CD4-positive, alpha-beta T cell treated with Interferon gamma for 1 hour (primary cell): ENCODE results near the gene ZIC4.

Experiments
- DNase-seq: peaks from one replicate; pipeline ENCODE4 v3.0.0-alpha.2; 2020

ZIC4 gene

DNA sequence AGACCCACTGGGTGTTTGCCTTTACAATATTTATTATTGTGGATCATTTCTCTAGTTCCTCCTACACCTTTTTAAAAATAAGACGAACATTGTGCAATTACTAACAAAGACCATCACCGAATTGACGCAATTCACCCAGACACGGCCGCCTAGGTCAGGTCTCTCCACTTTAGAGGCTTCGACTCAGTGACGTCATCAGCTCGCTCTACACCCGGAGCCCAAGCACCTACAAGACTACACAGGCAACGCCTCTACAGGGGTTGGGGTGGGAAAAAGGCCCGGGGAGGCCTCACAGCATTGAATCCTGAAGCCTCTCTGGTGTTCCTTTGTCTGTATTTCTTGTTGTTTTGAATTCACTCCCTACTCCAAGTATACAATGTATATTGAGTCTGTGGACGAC, 16.6 kb downstream of the ZIC4 start:
- DNase-seq: no peak

DNA sequence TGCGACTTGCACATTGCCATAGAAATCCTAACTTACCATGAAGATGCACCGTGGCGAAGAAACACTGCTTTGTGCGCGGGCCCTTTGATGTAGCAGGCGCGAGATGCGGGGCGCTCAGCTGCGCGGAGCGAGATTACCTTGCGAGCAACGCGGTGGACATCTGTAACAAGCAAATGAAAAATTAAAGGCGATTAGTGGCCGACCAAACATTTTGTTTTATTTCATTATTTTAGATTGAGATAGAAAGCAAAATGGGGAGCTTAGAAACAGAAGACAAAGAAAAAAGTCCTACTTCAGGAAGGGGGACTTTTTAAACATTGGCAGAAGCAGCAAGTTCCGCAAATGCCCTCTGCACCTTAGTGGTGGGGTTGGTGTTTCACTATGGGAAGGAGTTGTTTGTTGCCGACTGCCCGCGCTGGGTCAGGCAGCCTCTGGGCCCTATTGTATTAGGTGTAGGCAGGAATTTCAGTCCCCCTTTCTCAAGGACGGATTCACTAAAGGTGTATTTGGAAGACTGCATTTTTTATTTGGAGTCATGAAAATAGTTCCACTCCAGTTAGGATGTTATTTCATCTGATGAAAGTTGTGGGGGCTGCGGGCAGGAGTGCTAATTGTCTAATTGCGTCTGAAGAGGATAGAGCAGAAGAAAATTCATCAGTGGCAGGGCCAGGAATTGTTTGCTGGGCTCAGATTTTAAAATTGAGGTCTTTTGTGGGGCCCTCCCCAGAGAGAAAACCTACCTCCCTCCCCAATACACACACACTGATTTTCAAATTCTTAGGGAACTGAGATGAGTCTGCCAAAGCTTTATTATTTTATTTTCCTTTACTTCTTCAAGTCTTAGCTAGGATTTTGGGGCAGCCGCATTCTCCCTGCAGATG, 17.4 kb downstream of the ZIC4 start:
- no peak for DNase-seq

DNA sequence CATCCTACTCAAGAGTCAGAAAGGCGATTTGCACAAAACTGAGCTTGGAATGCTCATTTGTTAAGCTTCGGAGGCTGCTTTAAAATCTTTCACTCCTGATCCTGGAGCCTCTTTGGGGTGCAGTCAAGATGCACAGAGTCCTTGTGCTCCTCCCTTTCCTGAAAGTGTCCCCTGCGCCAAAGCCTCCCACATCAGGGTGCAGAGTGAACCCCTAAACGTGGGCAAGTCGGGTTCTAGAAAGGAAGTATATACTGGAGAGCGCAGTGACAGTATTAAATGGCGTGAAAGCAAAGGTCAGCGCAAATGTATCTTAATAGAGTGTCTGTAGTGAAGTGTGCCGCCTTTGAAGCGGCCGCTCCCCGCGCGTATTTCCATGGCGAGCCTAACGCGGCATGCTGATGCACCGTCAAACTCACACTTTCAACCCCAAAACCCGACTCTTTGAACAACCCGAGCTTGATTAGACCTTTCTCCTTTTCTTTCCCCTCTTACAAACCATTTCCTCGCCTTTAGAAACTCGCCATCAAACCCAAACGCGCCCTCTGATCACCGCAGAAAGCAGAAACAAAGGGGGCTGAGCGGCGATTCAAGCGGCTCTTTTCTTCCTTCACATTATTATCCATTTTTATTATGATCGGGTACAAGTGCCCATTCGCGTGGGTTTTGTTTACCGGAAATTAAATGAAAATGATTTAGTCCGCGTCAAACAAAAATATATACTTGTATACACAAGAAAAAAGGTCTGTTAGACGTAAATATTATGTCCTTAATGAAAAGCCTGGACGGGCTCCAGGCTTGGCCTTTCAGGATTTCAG, 18.3 kb downstream of the ZIC4 start:
- DNase-seq: no peak

DNA sequence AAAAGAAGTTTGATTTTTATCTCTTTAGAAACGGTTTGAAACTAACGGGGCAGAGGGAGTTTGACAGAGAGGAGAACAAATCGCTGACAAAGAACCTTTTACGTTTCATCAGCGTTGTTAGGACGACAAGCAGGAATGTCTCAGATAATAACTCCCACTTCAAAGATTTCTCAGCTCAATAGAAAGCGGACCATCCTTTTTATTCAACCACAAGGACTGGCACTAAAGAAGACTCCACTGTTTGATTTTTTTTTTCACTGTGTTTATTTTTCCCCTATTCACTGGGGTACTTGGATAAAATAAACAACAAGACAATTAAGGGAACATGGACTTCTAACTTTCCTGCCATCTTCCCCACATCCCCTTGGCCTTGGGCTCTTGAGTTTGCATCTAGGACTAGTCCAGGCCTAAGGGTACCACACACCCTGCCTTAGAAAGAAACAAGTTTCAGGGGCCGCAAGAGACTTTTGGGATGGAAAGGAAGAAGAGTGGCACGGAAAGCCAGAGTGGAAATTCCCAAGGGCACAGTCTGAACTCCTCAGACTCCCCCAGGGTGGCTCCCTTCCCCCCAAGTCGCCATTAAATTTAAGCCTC, 19.0 kb downstream of the ZIC4 start:
- DNase-seq: no peak

DNA sequence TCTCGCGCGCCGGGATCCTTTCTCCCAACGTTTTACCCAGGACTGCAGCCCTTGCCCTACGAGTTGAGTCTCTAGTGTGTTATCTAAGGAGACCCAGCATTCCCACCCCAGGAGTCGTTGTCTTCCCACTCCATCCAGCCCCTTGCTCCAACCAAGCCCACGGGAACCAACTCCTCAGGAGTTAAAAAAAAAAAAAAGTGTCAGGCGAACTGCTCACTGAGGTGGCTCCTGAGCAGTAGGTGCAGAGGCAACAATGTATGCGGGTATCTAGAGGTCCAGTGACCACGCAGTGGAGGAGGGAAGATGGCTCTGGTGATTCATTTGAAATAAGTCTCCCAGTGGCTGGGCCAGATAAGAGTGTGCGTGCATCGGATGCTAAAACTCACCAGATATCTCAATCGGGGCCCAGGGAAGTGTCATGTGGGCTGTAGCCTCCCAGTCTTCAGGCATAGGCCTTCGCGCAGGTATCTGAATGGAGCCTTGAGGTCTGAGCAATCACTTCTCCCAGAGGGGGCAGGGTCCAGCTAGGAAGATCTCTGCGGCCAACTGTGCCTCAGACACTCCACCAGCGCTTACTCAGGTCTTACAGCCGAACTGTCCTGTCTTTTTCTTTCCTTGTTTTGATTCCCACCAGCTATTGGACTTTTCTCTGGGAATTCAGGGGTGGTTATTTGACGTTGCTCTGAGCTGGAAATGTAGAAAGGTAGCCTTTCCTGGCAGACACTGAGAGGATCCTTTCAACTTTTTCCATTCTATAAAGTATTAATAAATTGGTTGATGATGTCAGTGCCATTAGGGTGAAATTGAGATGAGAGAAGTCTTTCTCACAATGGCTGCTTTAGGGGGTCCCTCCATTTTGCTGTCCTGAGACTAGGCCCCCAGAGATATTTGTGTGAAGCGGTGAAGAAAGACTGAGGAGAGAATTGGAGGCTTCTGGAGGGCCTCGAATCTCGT, 21.0 kb downstream of the ZIC4 start:
- DNase-seq: no peak

DNA sequence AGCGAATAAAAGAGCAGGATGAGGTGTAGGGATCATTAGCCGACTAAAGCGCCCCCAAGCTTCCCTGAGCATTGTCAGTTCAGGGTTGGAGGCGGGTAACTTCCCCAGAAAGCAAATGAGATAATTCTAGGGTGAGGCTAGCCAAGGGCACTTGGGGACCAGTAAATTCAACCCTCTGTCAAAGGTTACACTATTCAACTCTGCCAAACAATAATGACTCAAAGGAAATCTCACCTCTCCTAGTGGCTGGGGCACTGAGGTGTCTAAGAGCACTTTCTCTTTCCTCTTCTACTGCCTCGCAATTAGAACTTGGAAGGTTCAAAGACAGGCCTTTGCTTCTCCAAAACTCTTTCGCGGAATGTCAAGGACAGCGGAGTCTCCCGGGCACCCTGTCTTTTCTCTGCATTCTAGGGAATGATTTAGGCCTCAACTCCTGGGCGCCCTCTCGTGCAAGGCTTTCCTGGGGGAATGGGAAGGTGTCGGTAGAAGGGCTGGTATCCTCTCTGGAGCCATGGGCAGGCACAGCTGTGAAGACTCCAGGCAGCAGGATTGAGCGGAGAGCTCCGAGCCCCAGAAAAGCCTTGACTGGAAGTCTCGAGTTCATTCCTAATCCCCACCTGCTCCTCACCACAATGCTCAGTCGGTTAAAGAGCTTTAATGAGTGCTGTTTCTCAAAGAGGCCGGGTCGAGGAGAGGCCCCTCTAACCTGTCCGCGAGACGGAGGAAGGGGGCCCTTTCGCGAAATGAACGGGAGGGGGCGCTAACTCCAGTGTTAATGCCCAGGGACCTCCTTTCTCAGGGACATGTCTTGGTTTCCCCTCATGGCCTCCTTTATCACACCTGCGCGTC, 21.9 kb downstream of the ZIC4 start:
- no peak for DNase-seq

DNA sequence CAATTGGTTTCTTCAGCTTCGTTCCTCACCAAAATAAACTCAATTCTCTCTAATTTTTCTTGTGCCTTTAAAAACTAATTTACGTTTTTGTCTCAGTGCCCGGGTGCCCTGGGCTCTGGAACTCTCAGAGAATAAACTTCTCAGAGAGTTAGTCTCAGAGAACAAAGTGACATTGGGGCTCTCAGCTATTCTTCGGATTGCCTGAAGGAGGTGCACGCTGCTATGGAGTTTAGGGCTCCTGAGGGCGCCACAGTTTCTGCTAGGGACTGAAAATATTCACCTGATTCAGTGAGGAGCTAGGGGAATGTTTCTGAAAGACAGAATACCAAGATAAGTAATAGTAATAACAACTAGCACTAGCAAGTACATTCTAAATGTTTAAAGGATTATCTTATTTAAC, 22.7 kb downstream of the ZIC4 start:
- no peak for DNase-seq

DNA sequence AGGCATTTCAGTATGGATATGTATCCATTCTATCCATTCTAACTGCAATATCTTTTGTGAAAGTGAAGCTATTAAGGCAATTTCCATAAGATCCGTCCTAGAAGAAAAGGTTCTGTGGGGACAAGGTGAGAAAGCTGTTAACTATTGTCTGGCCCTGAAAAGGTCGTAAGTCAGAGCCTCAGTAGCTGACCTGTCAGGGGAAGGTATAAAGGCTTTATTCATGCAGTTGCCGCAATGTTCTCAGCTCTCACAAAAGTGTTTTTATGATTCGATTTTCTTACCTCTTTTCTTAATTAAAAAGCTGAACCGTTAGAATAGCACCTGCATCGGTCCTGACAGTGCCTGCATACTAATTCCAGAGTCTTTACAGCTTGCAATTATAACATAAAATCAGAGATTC, 24.7 kb downstream of the ZIC4 start:
- DNase-seq: no peak

DNA sequence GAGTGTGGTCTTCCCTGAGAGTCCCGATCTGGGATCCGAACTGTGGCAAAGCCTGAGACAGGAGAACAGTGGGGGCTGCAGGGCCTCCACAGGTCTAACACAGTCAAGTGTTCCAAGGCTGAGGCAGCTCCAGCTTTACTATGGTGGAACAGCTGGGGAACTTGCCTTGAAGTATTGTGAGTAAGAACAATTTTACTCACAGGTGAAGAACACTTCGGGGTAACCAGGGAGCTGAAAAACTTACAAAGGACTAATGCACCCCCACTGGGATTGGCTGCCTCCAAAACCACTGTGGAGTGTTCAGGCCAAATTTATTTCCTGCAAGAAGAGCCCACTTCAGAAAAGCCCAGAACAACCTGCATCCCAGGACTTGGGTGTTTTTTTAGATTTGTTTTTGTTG, 25.4 kb downstream of the ZIC4 start:
- DNase-seq: no peak

DNA sequence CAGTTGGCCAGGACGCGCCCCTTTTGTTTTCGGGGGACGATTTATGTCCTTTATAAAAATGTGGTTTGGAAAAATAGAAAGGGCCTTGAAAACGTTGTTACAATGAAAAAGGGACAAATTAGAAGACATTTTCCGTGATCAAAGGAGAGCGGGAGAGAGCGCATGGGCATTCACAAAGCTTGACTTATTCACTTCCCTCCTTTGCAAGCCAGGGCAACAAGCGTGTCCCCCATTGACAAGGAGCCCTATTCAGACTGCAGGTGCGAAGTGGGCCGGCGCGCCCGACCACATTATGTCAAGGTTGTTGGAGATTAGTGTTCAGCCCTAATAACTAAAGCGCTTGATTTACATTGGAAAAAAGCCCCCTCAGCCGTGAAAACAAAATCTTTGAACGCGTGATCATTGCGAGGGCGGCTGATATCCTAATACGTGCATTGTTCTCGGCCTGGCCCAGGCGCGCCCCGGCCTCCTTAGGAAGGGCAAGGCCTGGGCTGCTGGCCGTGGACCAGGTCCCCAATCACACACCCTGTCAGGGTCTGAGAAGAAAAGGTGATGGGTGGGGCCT, 25.9 kb downstream of the ZIC4 start:
- no peak for DNase-seq

DNA sequence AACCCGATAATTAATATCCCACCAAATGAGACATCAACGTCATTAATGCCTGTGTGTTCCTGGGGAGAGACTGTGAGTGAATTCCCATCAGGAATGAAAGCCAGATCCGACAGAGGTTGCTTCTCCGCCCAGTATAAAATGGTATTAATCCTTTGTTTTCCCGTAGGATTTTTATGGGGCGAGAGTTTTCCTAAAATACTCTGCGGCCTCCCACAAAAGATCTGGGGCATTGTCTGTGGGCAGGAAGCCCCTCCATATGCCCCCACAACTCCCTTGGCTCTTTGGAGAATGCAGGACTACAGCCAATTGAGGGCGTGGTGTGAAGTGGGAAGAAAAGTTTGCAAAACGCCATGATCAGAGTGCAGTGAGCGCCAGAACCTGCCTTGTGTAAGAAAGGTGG, 26.7 kb downstream of the ZIC4 start:
- no peak for DNase-seq

DNA sequence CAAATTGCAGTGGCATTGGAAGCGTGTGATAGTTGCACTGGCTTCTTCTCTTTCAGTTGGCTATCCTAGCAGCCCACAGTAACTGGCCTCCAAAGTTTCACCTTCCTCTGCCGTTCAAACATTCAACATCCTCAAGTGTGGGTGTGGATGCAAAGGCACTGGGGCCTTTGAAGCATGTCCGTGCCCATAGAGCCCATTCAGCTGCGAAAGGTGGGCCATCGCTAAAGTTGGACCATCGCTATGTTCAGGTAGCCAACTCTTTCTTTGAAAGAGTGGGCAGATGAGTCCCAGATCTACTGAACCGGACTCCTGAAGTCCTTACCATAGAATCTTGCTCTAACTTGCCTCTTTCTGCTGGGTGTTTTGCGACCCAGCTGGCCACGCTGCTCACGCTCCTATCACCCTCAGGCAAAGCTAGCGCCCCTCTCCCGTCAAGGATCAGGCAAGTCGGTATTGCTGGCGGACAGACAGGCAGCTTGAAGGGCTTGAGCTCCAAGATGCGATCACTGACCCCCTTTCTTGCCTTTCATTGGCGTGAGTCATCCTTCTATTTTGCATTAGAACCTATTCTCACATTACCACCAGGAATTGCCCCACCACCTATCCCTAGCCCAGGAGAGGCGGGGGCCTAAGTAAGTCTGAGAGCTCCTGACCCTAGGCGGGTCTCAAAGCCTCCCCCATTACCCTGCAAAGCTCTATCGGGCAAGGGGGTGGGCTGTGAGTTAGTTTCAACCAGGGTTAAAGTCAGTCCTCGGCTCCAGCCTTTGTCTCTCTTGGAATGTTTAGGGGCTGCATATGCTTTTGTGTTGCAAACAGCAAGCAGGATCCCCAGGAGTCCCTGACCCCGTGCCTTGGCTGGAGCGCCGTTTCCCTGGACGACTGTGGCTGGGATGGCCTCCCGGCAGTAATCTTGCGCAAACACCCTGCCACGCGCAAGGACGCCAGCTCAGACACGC, 28.7 kb downstream of the ZIC4 start:
- DNase-seq: no peak

DNA sequence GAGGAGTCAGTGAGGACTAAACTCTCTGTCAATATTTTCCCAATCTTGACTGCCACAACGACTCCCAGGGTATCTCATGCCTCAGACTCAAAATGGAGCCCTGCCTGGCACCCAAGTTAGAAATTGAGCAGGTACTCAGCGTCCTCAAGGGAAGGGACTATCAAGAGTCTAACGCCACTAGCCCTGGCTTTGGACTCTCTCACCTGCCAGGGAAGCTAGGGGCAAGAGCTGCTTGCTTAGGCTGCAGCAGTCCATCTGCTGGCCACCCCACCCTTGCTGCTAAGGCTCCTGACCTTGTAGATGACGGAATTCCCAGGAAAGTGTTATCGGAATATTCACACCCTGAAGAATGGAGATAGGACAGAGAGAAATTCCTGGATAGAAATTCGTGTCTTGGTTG, 33.0 kb downstream of the ZIC4 start:
- DNase-seq: no peak

DNA sequence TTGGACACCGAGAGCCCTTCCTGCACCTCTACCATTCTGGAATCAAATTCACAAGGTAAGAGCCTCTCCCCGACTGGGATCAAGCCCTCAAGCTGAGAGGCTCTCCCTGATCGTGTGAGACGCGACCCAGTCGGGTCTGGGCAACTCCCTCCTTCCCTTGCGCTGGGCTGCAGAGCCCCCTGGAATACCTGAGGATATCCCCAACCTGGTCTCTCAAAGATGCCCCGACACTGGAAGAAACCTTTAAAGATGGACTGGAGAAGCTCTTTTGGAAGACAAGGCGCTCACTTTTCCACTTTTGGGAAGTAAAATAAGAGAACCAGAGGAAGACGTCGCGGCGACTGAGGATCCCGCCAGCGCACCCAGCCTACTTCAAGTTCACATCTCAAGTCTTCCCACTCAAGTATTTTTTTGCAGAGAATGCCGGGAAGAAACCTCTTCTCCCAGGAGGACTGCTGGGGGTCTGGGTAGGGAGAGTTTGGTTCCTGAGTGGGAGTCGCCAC, 33.8 kb downstream of the ZIC4 start:
- DNase-seq: no peak

DNA sequence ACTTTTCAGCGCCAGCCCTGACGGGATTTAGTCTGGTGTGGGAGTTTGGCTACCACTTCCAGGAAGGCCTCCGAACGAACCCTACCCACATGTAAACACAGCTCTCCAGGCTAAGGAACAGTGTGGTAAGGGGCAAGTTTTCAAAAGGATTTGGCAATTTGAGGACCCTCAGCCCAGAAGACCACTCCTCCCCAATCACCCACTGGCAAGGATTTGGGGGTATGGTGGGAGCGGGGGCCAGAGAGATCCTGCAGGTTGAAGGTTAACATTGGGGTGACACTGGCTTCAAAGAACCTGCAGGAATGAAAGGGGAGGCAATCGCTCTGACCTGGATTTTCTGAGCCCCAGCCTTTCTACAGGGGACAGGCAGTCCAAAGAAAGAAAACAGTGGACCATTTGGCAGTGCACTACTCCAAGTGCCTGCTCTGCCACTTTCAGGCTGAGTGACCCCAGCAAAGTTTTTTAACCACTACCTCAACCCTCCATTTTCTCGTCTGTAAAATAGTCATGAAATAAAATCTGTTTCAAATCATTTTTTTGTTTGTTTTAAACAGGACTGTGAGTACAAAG, 34.5 kb downstream of the ZIC4 start:
- no peak for DNase-seq

DNA sequence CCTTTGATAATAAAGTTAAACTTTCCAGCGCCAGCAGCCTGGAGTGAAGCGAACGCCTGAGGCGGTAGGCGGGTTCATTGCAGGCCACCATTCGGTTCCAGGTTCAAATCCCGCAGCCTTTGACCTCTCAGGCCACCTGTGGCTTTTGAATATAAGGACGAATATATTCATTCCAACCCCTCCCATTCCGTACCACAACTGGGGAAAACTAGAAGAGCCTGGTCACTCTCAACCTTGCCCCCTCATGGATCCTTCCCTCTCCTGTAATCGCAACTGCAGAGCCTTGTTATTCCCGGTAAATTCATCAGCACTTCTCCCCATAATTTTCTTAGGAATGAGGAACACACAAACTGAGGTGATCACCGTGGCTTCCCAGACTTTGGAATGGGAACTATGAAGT, 35.2 kb downstream of the ZIC4 start:
- DNase-seq: no peak

DNA sequence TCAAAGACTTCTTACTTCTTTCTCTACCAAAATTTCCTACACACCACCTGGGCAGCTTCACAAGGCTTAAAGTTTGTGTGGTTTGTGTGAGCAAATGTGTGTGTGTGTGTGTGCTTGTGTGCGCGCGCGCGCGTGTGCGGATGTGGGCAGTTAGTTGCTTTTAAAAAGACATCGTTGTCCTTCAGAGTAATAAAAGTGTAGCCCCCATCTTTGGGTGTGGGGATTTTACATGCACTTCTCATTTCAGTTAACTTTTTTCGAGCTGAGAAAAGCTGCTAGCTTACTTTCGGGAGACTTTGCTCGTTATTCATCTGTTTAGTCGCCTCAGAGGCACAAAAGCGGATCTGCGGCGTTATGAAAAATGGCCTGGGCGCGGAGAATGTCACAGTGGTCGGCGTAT, 36.0 kb downstream of the ZIC4 start:
- no peak for DNase-seq

DNA sequence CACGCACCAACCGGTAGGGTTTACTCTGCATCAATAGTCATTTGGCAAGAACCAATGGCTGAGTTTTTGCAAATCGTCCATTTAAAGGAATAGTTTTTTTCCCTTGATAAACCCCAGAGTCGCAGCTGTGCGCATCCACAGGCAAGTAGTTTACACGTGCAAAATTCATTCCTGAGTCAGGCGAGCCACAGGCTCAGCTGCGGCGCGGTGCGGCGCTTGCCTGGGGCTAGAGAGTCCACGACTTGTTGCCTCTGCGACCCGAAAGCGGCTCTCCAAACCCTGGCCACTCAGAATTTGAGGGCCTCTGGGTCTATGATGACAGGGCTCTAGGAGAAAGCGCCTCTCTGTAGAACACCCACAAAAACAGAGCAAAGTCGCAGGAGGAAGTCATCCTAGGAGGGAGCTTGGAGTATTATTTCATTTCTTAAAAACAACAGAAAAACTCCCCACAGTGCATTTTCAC, 36.7 kb downstream of the ZIC4 start:
- DNase-seq: no peak

DNA sequence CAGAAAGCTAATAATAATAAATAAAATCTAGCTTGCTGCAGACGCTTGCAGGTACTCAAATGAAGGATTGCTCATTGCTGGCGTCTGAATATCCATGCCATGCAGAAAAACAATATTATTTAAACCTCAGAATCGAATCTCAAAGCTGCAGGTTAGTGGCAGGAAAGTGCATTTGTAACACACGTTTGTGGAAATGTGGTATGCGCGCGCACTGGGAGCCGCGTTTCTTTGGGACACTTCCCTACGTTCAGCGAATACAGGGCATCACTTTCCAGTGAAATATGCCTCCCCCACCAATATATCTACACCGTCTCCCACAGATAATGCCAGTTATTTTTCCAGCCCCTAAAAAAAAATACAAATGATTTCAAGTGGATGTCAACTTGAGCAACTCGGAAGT, 37.1 kb downstream of the ZIC4 start:
- no peak for DNase-seq
